Esophagus squamous epithelium (tissue), 5 donors: ENCODE measurements around the gene ANGEL1. TPM values are rescaled to one million over a fixed set of nuclear protein-coding genes. Genes with fewer than 3 reads are reported as not detected.

ENCODE experiments used
- DNase-seq: peaks from one replicate; lab custom pipeline; 2025; lab: John Stamatoyannopoulos, UW
- H3K27ac ChIP-seq, 4 donors: fragments of 200-600 bp; sonication (generic); one replicate each; pipeline ENCODE4 v1.5.1; 2016 to 2019; ENCODE audit warnings: mild to moderate bottlenecking in 1 of 4
- H3K27me3 ChIP-seq, 4 donors: fragments of 200-600 bp; sonication (generic); 1 replicate in 3 of 4; 2 replicates in 1 of 4; pipeline versions ENCODE4 v1.5.1 to v1.6.0; 2017 to 2021; ENCODE audit warnings: antibody characterized with exemption in 1 of 4
- H3K36me3 ChIP-seq, 3 donors: fragments of 200-600 bp; sonication (generic); one replicate each; pipeline ENCODE4 v1.5.1; 2016 to 2019
- H3K4me1 ChIP-seq, 3 donors: fragments of 200-600 bp; sonication (generic); one replicate each; pipeline ENCODE4 v1.5.1; 2017 to 2019
- H3K4me3 ChIP-seq, 4 donors: fragments of 200-600 bp; sonication (generic); 1 replicate in 3 of 4; 2 replicates in 1 of 4; pipeline ENCODE4 v1.5.1; 2016 to 2019; ENCODE audit warnings: mild to moderate bottlenecking in 2 of 4, moderate library complexity in 1 of 4
- H3K9me3 ChIP-seq, 3 donors: fragments of 200-600 bp; sonication (generic); one replicate each; pipeline ENCODE4 v1.5.1; 2016 to 2019
- CTCF ChIP-seq, 6 experiments: fragments of 450-650 bp in 4 of 6; fragments of 200-600 bp in 2 of 6; sonication (generic) in 2 of 6; IDR thresholded peaks; one replicate each; pipeline ENCODE4 v1.5.1; 2016 to 2019; ENCODE audit warnings: antibody characterized with exemption in 6 of 6, mild to moderate bottlenecking in 4 of 6, moderate library complexity in 4 of 6
- POLR2A ChIP-seq, 4 donors: fragments of 450-650 bp; IDR thresholded peaks; one replicate each; pipeline ENCODE4 v1.6.1; 2017; ENCODE audit warnings: antibody characterized with exemption in 4 of 4, mild to moderate bottlenecking in 4 of 4, moderate library complexity in 3 of 4
- WGBS, 2 donors: methylation state at CpG; one replicate each; pipeline ENCODE4 v1.1.5; 2018; 5-methylcytosine and 5-hydroxymethylcytosine counted together
- intact Hi-C: fragments of 100-400 bp; cut with DNase I; formaldehyde crosslinking; loops from one replicate; pipeline ENCODE4 v1.15.0; 2022
- total RNA-seq, 4 donors: library from RNA; depleted of rRNA; stranded (reverse); fragments of >200 nt; gene quantifications; one replicate each; pipeline ENCODE4 v1.1.0, GENCODE V29; 2016
- donor health status: DM: yes; HTN: yes; CAD: no.

ANGEL1 gene
- total RNA-seq, 4 donors from 2014 or later = 3.4 to 13.7 (median 8.3) TPM

- no peaks in the 10 kb centered on the region for H3K9me3 ChIP-seq
- peak overlapping the region in 1 of 4 donors; percentile 3 for H3K4me3 ChIP-seq
- H3K4me1 ChIP-seq = peaks cover 17 to 40% (median 26%) of the 10 kb centered on the region in 3 donors
- intact Hi-C loops = no loop called here
- no peaks in the 10 kb centered on the region for H3K27me3 ChIP-seq
- TF ChIP-seq POLR2A (IDR thresholded peaks at IDR 0.05) = no peak
- no peak for TF ChIP-seq CTCF (IDR thresholded peaks at IDR 0.05)
- H3K36me3 ChIP-seq = no peaks in the 10 kb centered on the region
- WGBS, 2 donors = 11 to 18% methylated on average over 3 to 6 of the region's 8 CpGs
- DNase-seq = no peak
- H3K27ac ChIP-seq = peak overlapping the region; percentile 32 to 90 (median 74)
Measured at GRCh38 chr14:76773188-76773885, 39.3 kb downstream of the ANGEL1 start.

- no peak for DNase-seq
- H3K4me3 ChIP-seq = peak overlapping the region in 1 of 4 donors; percentile 3
- peaks cover 17 to 48% (median 30%) of the 10 kb centered on the region in 3 donors for H3K4me1 ChIP-seq
- intact Hi-C loops = no loop called here
- WGBS, 2 donors = 50 to 72% methylated on average over 11 of the region's 13 CpGs
- no peaks in the 10 kb centered on the region for H3K9me3 ChIP-seq
- H3K36me3 ChIP-seq = no peaks in the 10 kb centered on the region
- H3K27ac ChIP-seq = peak overlapping the region; percentile 32 to 90 (median 74)
- no peak for TF ChIP-seq POLR2A (IDR thresholded peaks at IDR 0.05)
- TF ChIP-seq CTCF (IDR thresholded peaks at IDR 0.05) = no peak
- no peaks in the 10 kb centered on the region for H3K27me3 ChIP-seq
Measured at GRCh38 chr14:76772300-76773187, 40.1 kb downstream of the ANGEL1 start.

GRCh38 chr14:76771437-76771980 is 41.2 kb downstream of the ANGEL1 start:
- Histone ChIP-seq H3K9me3 (no peaks in the 10 kb centered on the region), H3K4me3 (no peak overlapping the region), H3K36me3 (no peaks in the 10 kb centered on the region), H3K4me1 (peaks cover 17 to 52% (median 30%) of the 10 kb centered on the region in 3 donors), H3K27me3 (no peaks in the 10 kb centered on the region), H3K27ac (peak overlapping the region in 2 of 4 donors; percentile 16 to 86)
- DNase-seq = no peak
- TF ChIP-seq POLR2A (IDR thresholded peaks at IDR 0.05) (no peak), CTCF (IDR thresholded peaks at IDR 0.05) (no peak)
- intact Hi-C loops = no loop called here
- 83 to 100% methylated on average over 2 to 5 of the region's 9 CpGs for WGBS, 2 donors

DNA sequence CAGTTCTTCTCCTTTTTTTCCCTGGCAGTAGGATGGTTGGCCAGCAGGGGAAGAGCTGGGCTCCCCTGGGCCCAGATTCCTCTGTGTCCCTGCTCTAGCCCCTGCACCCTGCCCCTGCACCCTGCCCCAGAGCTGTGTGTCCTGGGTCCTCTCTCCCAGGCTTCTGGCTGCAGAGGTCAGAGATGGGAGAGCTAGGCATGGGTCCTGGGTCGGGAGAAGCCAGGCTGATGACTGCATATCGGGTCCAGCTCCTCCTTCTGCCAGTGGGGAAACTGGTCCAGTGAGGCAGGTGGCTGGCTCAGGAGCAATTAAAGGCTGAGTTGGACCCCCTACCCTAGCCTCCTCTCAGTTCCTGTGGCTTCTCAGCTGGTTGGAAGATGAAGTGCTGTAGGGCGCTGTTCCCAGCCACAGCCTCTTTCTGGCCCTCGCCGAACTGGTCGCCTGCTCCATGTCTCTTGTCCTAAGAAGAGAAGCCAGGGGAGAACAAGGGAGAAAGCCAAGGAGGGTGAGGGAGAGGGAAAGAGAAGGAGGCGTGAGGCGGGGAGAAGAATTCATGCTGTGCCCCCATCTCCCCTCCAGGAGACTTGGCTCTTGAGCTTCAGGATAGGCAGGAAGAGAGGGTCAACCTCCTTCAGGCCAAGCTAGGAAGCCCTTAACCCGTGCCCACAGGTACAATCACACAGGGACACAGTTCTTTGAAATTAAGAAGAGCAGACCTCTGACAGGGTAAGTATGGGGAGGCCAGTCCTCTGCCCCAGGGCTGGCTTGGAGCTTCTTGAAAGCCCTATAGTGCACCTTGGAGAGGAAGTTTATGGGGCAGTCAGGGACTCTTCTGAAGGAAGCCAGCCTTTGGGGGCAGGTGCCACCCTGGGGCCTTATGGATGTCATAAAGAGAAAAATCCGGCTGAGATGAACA is 41.9 kb downstream of the ANGEL1 start:
- intact Hi-C loops = no loop called here
- H3K36me3 ChIP-seq = no peaks in the 10 kb centered on the region
- no peak overlapping the region for H3K4me3 ChIP-seq
- H3K27ac ChIP-seq = peak overlapping the region in 1 of 4 donors; percentile 86
- TF ChIP-seq CTCF (IDR thresholded peaks at IDR 0.05) = no peak
- no peak for TF ChIP-seq POLR2A (IDR thresholded peaks at IDR 0.05)
- WGBS, 2 donors = 79 to 87% methylated on average over 5 to 9 of the region's 10 CpGs
- DNase-seq = no peak
- H3K4me1 ChIP-seq = peaks cover 17 to 52% (median 30%) of the 10 kb centered on the region in 3 donors
- H3K27me3 ChIP-seq = no peaks in the 10 kb centered on the region
- no peaks in the 10 kb centered on the region for H3K9me3 ChIP-seq
